Heart left ventricle (tissue), 16 donors: ENCODE results near the gene ZNF573. TPM values are rescaled to one million over a fixed set of nuclear protein-coding genes. Genes with fewer than 3 reads are reported as not detected.

Experiments
- ATAC-seq, 4 donors: fragments of 200-7000 bp; cut with Tn5 transposase; one replicate each; pipeline ENCODE4 v1.9.1; 2020 to 2022; ENCODE audit warnings: moderate library complexity in 4 of 4, mild to moderate bottlenecking in 3 of 4, moderate number of reproducible peaks in 1 of 4
- DNase-seq, 5 donors: peaks; one replicate each; pipeline ENCODE4 v3.0.0-alpha.2; 2020
- H3K27ac ChIP-seq, 12 donors: fragments of 200-600 bp; sonication (generic) in 4 of 12; one replicate each; pipeline versions ENCODE4 v1.5.0 to v1.8.0; 2016 to 2022; ENCODE audit warnings: mild to moderate bottlenecking in 2 of 12
- H3K27me3 ChIP-seq, 9 donors: fragments of 200-600 bp; sonication (generic) in 2 of 9; one replicate each; pipeline versions ENCODE4 v1.5.1 to v1.8.0; 2016 to 2022; ENCODE audit warnings: mild to moderate bottlenecking in 3 of 9
- H3K36me3 ChIP-seq, 9 donors: fragments of 200-600 bp; sonication (generic) in 2 of 9; one replicate each; pipeline versions ENCODE4 v1.5.0 to v1.8.0; 2018 to 2022; ENCODE audit warnings: mild to moderate bottlenecking in 2 of 9
- H3K4me1 ChIP-seq, 12 donors: fragments of 200-600 bp; sonication (generic) in 4 of 12; one replicate each; pipeline versions ENCODE4 v1.5.0 to v1.8.0; 2016 to 2022; ENCODE audit warnings: mild to moderate bottlenecking in 3 of 12
- H3K4me3 ChIP-seq, 12 donors: fragments of 200-600 bp; sonication (generic) in 4 of 12; one replicate each; pipeline versions ENCODE4 v1.5.0 to v1.8.0; 2017 to 2022; ENCODE audit warnings: mild to moderate bottlenecking in 9 of 12, moderate library complexity in 4 of 12
- H3K9me3 ChIP-seq, 12 donors: fragments of 200-600 bp; sonication (generic) in 4 of 12; one replicate each; pipeline versions ENCODE4 v1.5.0 to v1.8.0; 2016 to 2022; ENCODE audit warnings: mild to moderate bottlenecking in 1 of 12
- POLR2A ChIP-seq, 2 donors: fragments of 450-650 bp; IDR thresholded peaks; one replicate each; pipeline ENCODE4 v1.6.1; 2017; ENCODE audit warnings: antibody characterized with exemption in 2 of 2, mild to moderate bottlenecking in 2 of 2, moderate library complexity in 2 of 2
- WGBS, 4 donors: extraction: QIAGEN DNeasy Blood & Tissue Kit in 2 of 4; methylation state at CpG; one replicate each; pipeline versions ENCODE4 v1.1.5 to v1.1.7; 2013 to 2018; 5-methylcytosine and 5-hydroxymethylcytosine counted together
- intact Hi-C, 10 donors: fragments of 100-400 bp; cut with DNase I; formaldehyde crosslinking; loops; one replicate each; pipeline versions ENCODE4 v1.11.1 to v1.14.2; 2022
- polyA plus RNA-seq, 2 donors: library from polyadenylated mRNA; stranded (reverse); fragments of 200-250 nt; gene quantifications; one replicate each; pipeline ENCODE4 v1.2.3, GENCODE V29; 2013
- total RNA-seq, 9 donors: library from RNA; depleted of rRNA in 2 of 9; stranded (reverse); fragments of >200 nt in 2 of 9; fragmentation: NEBNext Ultra II Directional in 3 of 9; extraction: Animal tissue kit (Norgen Biotek cat#: 25700) in 3 of 9; gene quantifications; one replicate each; pipeline versions ENCODE4 v1.1.0 to v1.2.4, GENCODE V29; 2016 to 2023
- TF ChIP-seq, protein P1 (sequence below), 12 donors: fragments of 200-600 bp; sonication (generic) in 4 of 12; IDR thresholded peaks; one replicate each; pipeline versions ENCODE4 v1.5.0 to v1.8.0; 2018 to 2022; ENCODE audit warnings: antibody characterized with exemption in 12 of 12, mild to moderate bottlenecking in 5 of 12
- donor health status: ischemic (EF 13 %, LVEDD 7.1; RV severe dilation, severe dysfunction).
- donor health status: healthy with polysubstance abuse.
- donor health status: DM: no; HTN: yes; CAD: no.
- donor health status: DM: no; HTN: no; CAD: no.
- donor health status: ischemic (EF 25% LVEDD 6.9; RV normal size, moderate dysfunction).
- donor health status: ischemic (EF 25% LVEDD 5.7; RV mildly dilated, moderate dysfunction).
- donor health status: healthy.
- donor health status: DM: yes; HTN: yes; CAD: no.
- donor health status: ischemic (EF 35%, LVEDD 5.7; RV mildly dilated, moderate dysfunction).
- donor health status: nonischemic (EF 11% LVEDD 7.7; RV severe dilation, severe dysfunction).
- donor health status: DM: yes; HTN: yes; CAD: no.
- donor health status: PGD.
- donor health status: ischemic (EF 29% LVEDD 5.4; RV normal size, mild dysfunction).
- donor health status: nonischemic (EF 23%, LVEDD 6.1; RV moderate dilation, normal function).

Gene ZNF573
- total and polyA plus RNA-seq, 11 donors = 2.7 to 13.1 (median 6.8) TPM

DNA sequence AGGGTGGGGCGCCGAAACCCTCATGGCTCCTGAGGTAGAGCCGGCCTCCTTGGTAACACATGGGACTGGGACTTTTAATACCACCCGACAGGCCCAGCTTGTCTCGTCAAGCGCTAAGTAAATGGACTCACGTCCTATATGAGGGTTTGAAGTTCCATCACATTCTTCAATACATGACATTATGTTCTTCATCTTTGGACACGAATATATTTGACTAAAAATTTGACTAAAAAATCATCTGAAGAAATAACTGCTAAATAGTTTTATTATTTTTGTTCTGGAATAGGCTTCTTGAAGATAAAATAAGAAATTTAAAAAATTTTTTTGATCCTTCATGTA is 59.5 kb downstream of the ZNF573 start:
- Histone ChIP-seq H3K4me1 (peaks cover 0 to 16% (median 10%) of the 10 kb centered on the region in 12 donors), H3K27ac (peak overlapping the region in 9 of 12 donors; percentile 83 to 91 (median 88)), H3K9me3 (no peaks in the 10 kb centered on the region), H3K4me3 (peak overlapping the region; percentile 70 to 100 (median 86)), H3K36me3 (peaks cover 0 to 6% (median 0%) of the 10 kb centered on the region in 9 donors), H3K27me3 (no peaks in the 10 kb centered on the region)
- TF ChIP-seq, protein P1, sequence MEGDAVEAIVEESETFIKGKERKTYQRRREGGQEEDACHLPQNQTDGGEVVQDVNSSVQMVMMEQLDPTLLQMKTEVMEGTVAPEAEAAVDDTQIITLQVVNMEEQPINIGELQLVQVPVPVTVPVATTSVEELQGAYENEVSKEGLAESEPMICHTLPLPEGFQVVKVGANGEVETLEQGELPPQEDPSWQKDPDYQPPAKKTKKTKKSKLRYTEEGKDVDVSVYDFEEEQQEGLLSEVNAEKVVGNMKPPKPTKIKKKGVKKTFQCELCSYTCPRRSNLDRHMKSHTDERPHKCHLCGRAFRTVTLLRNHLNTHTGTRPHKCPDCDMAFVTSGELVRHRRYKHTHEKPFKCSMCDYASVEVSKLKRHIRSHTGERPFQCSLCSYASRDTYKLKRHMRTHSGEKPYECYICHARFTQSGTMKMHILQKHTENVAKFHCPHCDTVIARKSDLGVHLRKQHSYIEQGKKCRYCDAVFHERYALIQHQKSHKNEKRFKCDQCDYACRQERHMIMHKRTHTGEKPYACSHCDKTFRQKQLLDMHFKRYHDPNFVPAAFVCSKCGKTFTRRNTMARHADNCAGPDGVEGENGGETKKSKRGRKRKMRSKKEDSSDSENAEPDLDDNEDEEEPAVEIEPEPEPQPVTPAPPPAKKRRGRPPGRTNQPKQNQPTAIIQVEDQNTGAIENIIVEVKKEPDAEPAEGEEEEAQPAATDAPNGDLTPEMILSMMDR (IDR thresholded peaks at IDR 0.05) = peak in 2 of 12 donors; percentile 6 to 27
- TF ChIP-seq POLR2A (IDR thresholded peaks at IDR 0.05) = no peak
- DNase-seq (no peak), ATAC-seq (no peak)
- intact Hi-C loops = loop anchor here in 3 of 10 donors (2.0 to 10.0 kb wide), 3 partner anchors 65 to 123 kb away; partner anchors contain the start of gene ZFP30 (in 3 of the 3)
- WGBS, 4 donors = 7 to 11% (median 9%) methylated on average over 8 of the region's 8 CpGs

DNA sequence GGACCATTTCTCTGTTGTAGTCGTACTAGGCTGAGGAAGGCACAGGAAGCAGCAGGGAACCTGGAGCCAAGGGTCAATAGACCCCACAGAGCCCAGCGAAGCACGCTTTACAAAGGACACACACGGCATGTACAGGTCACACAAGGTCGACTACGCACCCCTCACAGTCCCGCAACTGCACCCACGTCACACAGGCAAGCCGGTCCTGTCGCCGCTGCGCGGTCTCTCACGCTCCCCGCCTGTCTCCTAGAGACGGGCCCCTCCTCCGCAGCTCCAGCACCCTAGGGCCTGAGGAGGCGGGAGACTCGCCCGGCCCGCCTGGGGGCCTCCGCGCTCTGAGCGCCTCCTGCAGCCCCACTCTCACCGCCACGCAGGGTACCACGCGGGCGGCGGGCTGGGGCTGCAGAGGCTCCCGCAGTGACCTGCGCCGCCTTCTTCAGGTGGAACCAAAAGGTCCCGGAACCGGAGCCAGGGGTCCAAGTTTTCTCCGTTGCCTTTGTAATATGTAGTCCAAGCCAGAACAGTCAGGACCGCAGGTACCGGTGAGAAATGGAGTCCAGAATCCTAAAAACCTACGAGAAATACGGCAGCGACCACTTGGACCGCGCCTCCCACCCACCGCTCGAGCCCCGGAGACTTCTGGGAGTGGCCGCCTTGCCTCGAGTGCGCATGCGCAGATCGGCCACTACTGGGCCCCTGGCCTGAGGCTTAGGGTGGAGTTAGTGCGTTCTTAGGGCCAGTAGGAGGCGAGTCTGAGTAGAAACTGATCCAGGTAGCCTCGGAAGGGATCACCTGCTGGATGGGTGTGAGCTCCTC is 60.1 kb downstream of the ZNF573 start, which contains the start of gene ZNF607:
TSS of gene ZNF607 (minus strand) at position 651 of the 816 bp plus-strand sequence. CDS start 8,143 bp downstream, outside the sequence.
- no peaks in the 10 kb centered on the region for H3K27me3 ChIP-seq
- H3K9me3 ChIP-seq = no peaks in the 10 kb centered on the region
- peak in 1 of 2 donors; percentile 46 for TF ChIP-seq POLR2A (IDR thresholded peaks at IDR 0.05)
- TF ChIP-seq, protein P1 (IDR thresholded peaks at IDR 0.05) = peak; percentile 43 to 82 (median 68)
- H3K27ac ChIP-seq = peak within 1 kb of the TSS in 11 of 12 donors; percentile 74 to 91 (median 86)
- WGBS, 4 donors = 0% methylated on average over 20 to 54 of the region's 54 CpGs
- DNase-seq = peak; percentile 91 to 96 (median 94)
- H3K4me1 ChIP-seq = peaks cover 0 to 16% (median 10%) of the 10 kb centered on the region in 12 donors
- H3K4me3 ChIP-seq = peak within 1 kb of the TSS; percentile 70 to 100 (median 86)
- intact Hi-C loops = loop anchor here in 3 of 10 donors (2.0 to 10.0 kb wide), 3 partner anchors 65 to 122 kb away; partner anchors contain the start of gene ZFP30 (in 3 of the 3)
- H3K36me3 ChIP-seq = peaks cover 0 to 12% (median 0%) of the 10 kb centered on the region in 9 donors
- ATAC-seq = peak; percentile 99

DNA sequence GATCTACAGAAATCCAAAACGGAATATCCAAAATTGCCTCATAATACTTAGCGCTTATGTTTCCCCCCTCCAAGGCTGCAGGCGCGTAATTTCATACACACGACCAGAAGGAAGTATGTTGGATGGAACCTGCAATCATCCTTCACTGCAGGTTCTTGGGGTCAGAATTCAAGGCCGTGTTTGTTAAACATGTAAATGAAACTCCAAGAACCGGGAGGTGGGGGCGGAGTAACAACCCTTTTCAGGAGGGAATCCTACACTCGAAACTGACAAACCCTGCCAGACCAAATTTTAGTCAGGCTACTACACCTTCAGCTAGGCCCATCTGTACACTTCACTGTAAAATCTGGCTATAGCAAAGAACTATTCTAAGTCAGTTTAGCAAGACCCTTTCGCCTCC is 61.1 kb downstream of the ZNF573 start:
- TF ChIP-seq POLR2A (IDR thresholded peaks at IDR 0.05) = no peak
- TF ChIP-seq, protein P1 (IDR thresholded peaks at IDR 0.05) = no peak
- ATAC-seq (no peak), DNase-seq (no peak)
- 52 to 59% (median 52%) methylated on average over 10 of the region's 10 CpGs for WGBS, 4 donors
- Histone ChIP-seq H3K36me3 (peaks cover 0 to 18% (median 0%) of the 10 kb centered on the region in 9 donors), H3K27me3 (no peaks in the 10 kb centered on the region), H3K27ac (peak overlapping the region in 5 of 12 donors; percentile 86 to 91 (median 89)), H3K4me1 (peaks cover 0 to 16% (median 10%) of the 10 kb centered on the region in 12 donors), H3K4me3 (peak overlapping the region in 10 of 12 donors; percentile 70 to 100 (median 86)), H3K9me3 (peaks cover 0 to 6% (median 0%) of the 10 kb centered on the region in 12 donors)
- intact Hi-C loops = loop anchor here in 3 of 10 donors (2.0 to 10.0 kb wide), 3 partner anchors 64 to 121 kb away; partner anchors contain the start of gene ZFP30 (in 3 of the 3)

DNA sequence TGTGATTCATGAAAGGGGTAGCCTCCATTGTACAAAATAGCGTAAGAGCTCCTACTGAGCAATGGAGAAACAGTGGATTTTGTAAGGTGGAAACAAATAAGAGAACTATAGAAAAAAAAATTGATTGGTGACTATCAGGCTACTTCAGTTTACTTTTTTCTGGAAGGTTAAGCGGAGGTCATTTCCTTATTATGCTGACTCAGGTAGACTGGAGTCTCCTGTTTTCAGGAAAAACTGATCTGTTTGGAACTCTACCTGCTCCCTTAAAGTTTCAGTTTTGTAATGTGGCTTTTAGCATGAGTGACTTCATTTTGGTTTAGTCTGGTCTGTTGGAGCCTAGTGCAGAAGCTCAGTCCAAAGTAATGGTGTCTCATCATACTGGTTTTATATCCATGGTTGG is 63.2 kb downstream of the ZNF573 start:
- Histone ChIP-seq H3K9me3 (peaks cover 0 to 14% (median 0%) of the 10 kb centered on the region in 12 donors), H3K36me3 (peaks cover 0 to 30% (median 4%) of the 10 kb centered on the region in 9 donors), H3K4me3 (no peak overlapping the region), H3K27ac (no peak overlapping the region), H3K4me1 (peaks cover 0 to 16% (median 10%) of the 10 kb centered on the region in 12 donors), H3K27me3 (no peaks in the 10 kb centered on the region)
- 93 to 100% (median 97%) methylated on average over 2 of the region's 2 CpGs for WGBS, 4 donors
- ATAC-seq (no peak), DNase-seq (no peak)
- intact Hi-C loops = loop anchor here in 2 of 10 donors (5.0 to 10.0 kb wide), 2 partner anchors 61 to 119 kb away; partner anchors contain the start of gene ZFP30 (in 1 of the 2)
- no peak for TF ChIP-seq POLR2A (IDR thresholded peaks at IDR 0.05)
- TF ChIP-seq, protein P1 (IDR thresholded peaks at IDR 0.05) = no peak
